ENCODE results near the gene TBC1D9. TPM values are rescaled to one million over a fixed set of nuclear protein-coding genes. Genes with fewer than 3 reads are reported as not detected.
A peak's percentile ranks its signal among the peaks of the same experiment; 100 is the strongest.

TBC1D9 gene
- total and polyA plus RNA-seq, 4 donors, result 9.0 to 52.6 (median 24.5) TPM

DNA sequence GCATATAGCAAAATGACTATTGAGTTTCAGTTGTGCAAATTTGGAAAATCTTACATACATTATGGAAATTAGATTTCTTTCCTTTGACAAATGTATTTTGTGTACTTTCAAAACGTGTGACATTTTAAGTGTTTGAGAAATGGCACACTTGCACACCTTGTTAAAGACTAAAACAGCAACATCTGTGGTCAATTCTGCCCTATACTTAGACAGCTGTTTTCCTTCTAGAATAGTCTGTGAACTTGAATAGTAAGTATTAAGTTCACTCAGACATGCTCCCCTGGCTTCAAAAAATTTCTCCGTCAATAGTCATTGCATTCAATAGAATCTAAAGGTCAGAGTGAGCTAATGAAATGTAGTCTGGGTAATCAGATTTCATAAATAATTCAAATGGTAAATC, 21.7 kb upstream of the TBC1D9 start:
- Histone ChIP-seq H3K4me3 (no peak overlapping the region), H3K9ac (ENCODE audit: insufficient read depth in 1 of 2, low read length in 2 of 2) (no peak overlapping the region), H3K4me1 (ENCODE audit: control insufficient read depth in 5 of 5, insufficient read depth in 5 of 5, low read length in 5 of 5) (peaks cover 0 to 16% (median 5%) of the 10 kb centered on the region in 5 donors), H3K27me3 (ENCODE audit: control insufficient read depth in 3 of 3, insufficient read depth in 3 of 3, low read length in 2 of 3) (no peaks in the 10 kb centered on the region), H3K27ac (ENCODE audit: low read depth in 1 of 2, low read length in 1 of 2) (no peak overlapping the region), H3K9me3 (ENCODE audit: control insufficient read depth in 4 of 4, insufficient read depth in 3 of 4, low read length in 3 of 4) (no peaks in the 10 kb centered on the region), H3K36me3 (ENCODE audit: control insufficient read depth in 4 of 4, insufficient read depth in 4 of 4, low read length in 4 of 4) (no peaks in the 10 kb centered on the region)
- no peak for DNase-seq
- ATAC-seq (ENCODE audit: insufficient read depth, low FRiP score), result no peak
- WGBS, 2 donors, result 69 to 82% methylated on average over 2 of the region's 2 CpGs
- TF ChIP-seq, protein P1, sequence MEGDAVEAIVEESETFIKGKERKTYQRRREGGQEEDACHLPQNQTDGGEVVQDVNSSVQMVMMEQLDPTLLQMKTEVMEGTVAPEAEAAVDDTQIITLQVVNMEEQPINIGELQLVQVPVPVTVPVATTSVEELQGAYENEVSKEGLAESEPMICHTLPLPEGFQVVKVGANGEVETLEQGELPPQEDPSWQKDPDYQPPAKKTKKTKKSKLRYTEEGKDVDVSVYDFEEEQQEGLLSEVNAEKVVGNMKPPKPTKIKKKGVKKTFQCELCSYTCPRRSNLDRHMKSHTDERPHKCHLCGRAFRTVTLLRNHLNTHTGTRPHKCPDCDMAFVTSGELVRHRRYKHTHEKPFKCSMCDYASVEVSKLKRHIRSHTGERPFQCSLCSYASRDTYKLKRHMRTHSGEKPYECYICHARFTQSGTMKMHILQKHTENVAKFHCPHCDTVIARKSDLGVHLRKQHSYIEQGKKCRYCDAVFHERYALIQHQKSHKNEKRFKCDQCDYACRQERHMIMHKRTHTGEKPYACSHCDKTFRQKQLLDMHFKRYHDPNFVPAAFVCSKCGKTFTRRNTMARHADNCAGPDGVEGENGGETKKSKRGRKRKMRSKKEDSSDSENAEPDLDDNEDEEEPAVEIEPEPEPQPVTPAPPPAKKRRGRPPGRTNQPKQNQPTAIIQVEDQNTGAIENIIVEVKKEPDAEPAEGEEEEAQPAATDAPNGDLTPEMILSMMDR (IDR thresholded peaks at IDR 0.05; ENCODE audit: control extremely low read depth, extremely low read depth), result no peak

- DNase-seq (no peak), ATAC-seq (ENCODE audit: insufficient read depth, low FRiP score) (no peak)
- H3K4me1 ChIP-seq (ENCODE audit: control insufficient read depth in 5 of 5, insufficient read depth in 5 of 5, low read length in 5 of 5), result peaks cover 0 to 16% (median 5%) of the 10 kb centered on the region in 5 donors
- H3K9me3 ChIP-seq (ENCODE audit: control insufficient read depth in 4 of 4, insufficient read depth in 3 of 4, low read length in 3 of 4), result no peaks in the 10 kb centered on the region
- no peaks in the 10 kb centered on the region for H3K36me3 ChIP-seq (ENCODE audit: control insufficient read depth in 4 of 4, insufficient read depth in 4 of 4, low read length in 4 of 4)
- 73 to 79% methylated on average over 1 of the region's 1 CpG for WGBS, 2 donors
- TF ChIP-seq, protein P1 (IDR thresholded peaks at IDR 0.05; ENCODE audit: control extremely low read depth, extremely low read depth), result no peak
- H3K9ac ChIP-seq (ENCODE audit: insufficient read depth in 1 of 2, low read length in 2 of 2), result no peak overlapping the region
- H3K27me3 ChIP-seq (ENCODE audit: control insufficient read depth in 3 of 3, insufficient read depth in 3 of 3, low read length in 2 of 3), result no peaks in the 10 kb centered on the region
- no peak overlapping the region for H3K27ac ChIP-seq (ENCODE audit: low read depth in 1 of 2, low read length in 1 of 2)
- H3K4me3 ChIP-seq, result no peak overlapping the region
Observed at GRCh38 chr4:140777386-140777785, 21.2 kb upstream of the TBC1D9 start.

DNA sequence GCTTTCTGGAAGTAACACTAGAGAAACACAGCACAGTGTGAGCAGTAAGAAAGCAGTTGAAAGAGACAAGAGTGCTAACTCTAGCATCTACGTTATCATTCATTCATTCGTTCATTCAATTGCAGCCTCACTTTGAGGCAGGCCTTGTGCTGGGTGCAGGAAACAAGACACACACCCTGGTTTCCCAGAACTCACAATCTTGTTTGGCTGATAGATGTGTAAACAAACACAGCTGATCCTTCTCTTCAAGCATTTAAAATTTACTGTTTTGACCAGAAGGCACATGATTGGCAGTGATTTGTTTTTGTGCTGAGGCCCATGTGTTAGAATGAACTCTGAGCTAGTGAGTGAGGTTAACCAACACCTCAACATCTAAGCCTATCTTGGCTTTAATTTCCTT, 20.4 kb upstream of the TBC1D9 start:
- ATAC-seq (ENCODE audit: insufficient read depth, low FRiP score) (no peak), DNase-seq (peak in 1 of 3 donors; percentile 57)
- Histone ChIP-seq H3K27me3 (ENCODE audit: control insufficient read depth in 3 of 3, insufficient read depth in 3 of 3, low read length in 2 of 3) (no peaks in the 10 kb centered on the region), H3K36me3 (ENCODE audit: control insufficient read depth in 4 of 4, insufficient read depth in 4 of 4, low read length in 4 of 4) (no peaks in the 10 kb centered on the region), H3K27ac (ENCODE audit: low read depth in 1 of 2, low read length in 1 of 2) (no peak overlapping the region), H3K4me1 (ENCODE audit: control insufficient read depth in 5 of 5, insufficient read depth in 5 of 5, low read length in 5 of 5) (peaks cover 0 to 9% (median 5%) of the 10 kb centered on the region in 5 donors), H3K9ac (ENCODE audit: insufficient read depth in 1 of 2, low read length in 2 of 2) (no peak overlapping the region), H3K4me3 (no peak overlapping the region), H3K9me3 (ENCODE audit: control insufficient read depth in 4 of 4, insufficient read depth in 3 of 4, low read length in 3 of 4) (no peaks in the 10 kb centered on the region)
- 79 to 82% methylated on average over 2 of the region's 2 CpGs for WGBS, 2 donors
- TF ChIP-seq, protein P1 (IDR thresholded peaks at IDR 0.05; ENCODE audit: control extremely low read depth, extremely low read depth), result no peak

DNA sequence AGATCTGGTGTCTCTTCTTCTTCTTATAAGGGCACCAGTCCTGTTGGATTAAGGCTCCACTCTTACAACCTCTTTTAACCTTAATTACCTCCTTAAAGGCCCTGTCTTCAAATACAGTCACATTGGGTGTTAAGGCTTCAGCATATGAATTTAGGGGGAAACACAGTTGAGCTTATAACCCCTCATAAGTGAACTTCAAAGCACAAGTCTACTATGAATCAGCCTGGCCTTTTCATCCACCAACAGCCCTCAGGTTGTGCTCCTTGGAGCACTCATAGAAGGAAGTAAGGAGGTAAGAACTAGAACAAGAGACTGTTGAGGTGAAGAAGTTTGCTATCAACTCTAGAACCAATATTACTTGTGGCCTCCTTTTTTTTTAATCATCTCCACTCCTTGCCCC, 18.8 kb upstream of the TBC1D9 start:
- Histone ChIP-seq H3K4me3 (no peak overlapping the region), H3K9ac (ENCODE audit: insufficient read depth in 1 of 2, low read length in 2 of 2) (no peak overlapping the region)

More for the DNA sequence above, 18.8 kb upstream of the TBC1D9 start:
- H3K36me3 ChIP-seq (ENCODE audit: control insufficient read depth in 4 of 4, insufficient read depth in 4 of 4, low read length in 4 of 4), result no peaks in the 10 kb centered on the region
- DNase-seq (no peak), ATAC-seq (ENCODE audit: insufficient read depth, low FRiP score) (no peak)
- no peak overlapping the region for H3K27ac ChIP-seq (ENCODE audit: low read depth in 1 of 2, low read length in 1 of 2)
- no peaks in the 10 kb centered on the region for H3K9me3 ChIP-seq (ENCODE audit: control insufficient read depth in 4 of 4, insufficient read depth in 3 of 4, low read length in 3 of 4)
- H3K4me1 ChIP-seq (ENCODE audit: control insufficient read depth in 5 of 5, insufficient read depth in 5 of 5, low read length in 5 of 5), result peaks cover 0 to 6% (median 4%) of the 10 kb centered on the region in 5 donors
- TF ChIP-seq, protein P1 (IDR thresholded peaks at IDR 0.05; ENCODE audit: control extremely low read depth, extremely low read depth), result no peak
- H3K27me3 ChIP-seq (ENCODE audit: control insufficient read depth in 3 of 3, insufficient read depth in 3 of 3, low read length in 2 of 3), result no peaks in the 10 kb centered on the region
